ENCODE data around the gene HTR7.

HTR7 gene

GRCh38 chr10:90858461-90858968 lies 676 bp upstream of the HTR7 start:
- peak overlapping the region; percentile 79 for H3K4me3 ChIP-seq (ENCODE audit: low read length)
- 35% methylated on average over 7 of the region's 10 CpGs for WGBS
- H3K27me3 ChIP-seq (ENCODE audit: insufficient read depth, low read length) = peaks cover 56% of the 10 kb centered on the region
- no peak overlapping the region; the same call in 1 of the 2 replicates for H3K27ac ChIP-seq (ENCODE audit: low read depth, low read length)
- 0 out of 2 replicates have a peak, but pooled peaks cover 12% of the 10 kb centered on the region for H3K4me1 ChIP-seq (ENCODE audit: insufficient read depth, low read length)
- H3K9ac ChIP-seq (ENCODE audit: low read depth, low read length) = peak overlapping the region; percentile 69; the same call in 1 of the 2 replicates
- no peaks in the 10 kb centered on the region for H3K36me3 ChIP-seq (ENCODE audit: insufficient read depth, low read length)
- no peaks in the 10 kb centered on the region for H3K9me3 ChIP-seq (ENCODE audit: insufficient read depth, low read depth, low read length)

- H3K4me1 ChIP-seq (ENCODE audit: insufficient read depth, low read length) = 0 out of 2 replicates have a peak, but pooled peaks cover 12% of the 10 kb centered on the region
- H3K4me3 ChIP-seq (ENCODE audit: low read length) = peak overlapping the region; percentile 79
- peak overlapping the region; percentile 64; the same call in 1 of the 2 replicates for H3K9ac ChIP-seq (ENCODE audit: low read depth, low read length)
- peaks cover 56% of the 10 kb centered on the region for H3K27me3 ChIP-seq (ENCODE audit: insufficient read depth, low read length)
- 5% methylated on average over 59 of the region's 59 CpGs for WGBS
- no peaks in the 10 kb centered on the region for H3K36me3 ChIP-seq (ENCODE audit: insufficient read depth, low read length)
- H3K27ac ChIP-seq (ENCODE audit: low read depth, low read length) = no peak overlapping the region
- H3K9me3 ChIP-seq (ENCODE audit: insufficient read depth, low read depth, low read length) = no peaks in the 10 kb centered on the region; the same call in 1 of the 2 replicates
These were observed 740 bp downstream of the HTR7 start for GRCh38 chr10:90856964-90857634.

- Histone ChIP-seq H3K27me3 (ENCODE audit: insufficient read depth, low read length) (peaks cover 56% of the 10 kb centered on the region), H3K4me3 (ENCODE audit: low read length) (peak overlapping the region; percentile 79), H3K27ac (ENCODE audit: low read depth, low read length) (no peak overlapping the region), H3K4me1 (ENCODE audit: insufficient read depth, low read length) (0 out of 2 replicates have a peak, but pooled peaks cover 12% of the 10 kb centered on the region), H3K9ac (ENCODE audit: low read depth, low read length) (no peak overlapping the region), H3K36me3 (ENCODE audit: insufficient read depth, low read length) (no peaks in the 10 kb centered on the region), H3K9me3 (ENCODE audit: insufficient read depth, low read depth, low read length) (peaks cover 3% of the 10 kb centered on the region; the same call in 1 of the 2 replicates)
- WGBS = 85% methylated on average over 3 of the region's 3 CpGs
These were observed 1.6 kb downstream of the HTR7 start for GRCh38 chr10:90856261-90856660.

- H3K9me3 ChIP-seq (ENCODE audit: insufficient read depth, low read depth, low read length) = peaks cover 14% of the 10 kb centered on the region
- H3K9ac ChIP-seq (ENCODE audit: low read depth, low read length) = no peak overlapping the region
- H3K27ac ChIP-seq (ENCODE audit: low read depth, low read length) = no peak overlapping the region
- H3K4me3 ChIP-seq (ENCODE audit: low read length) = peak overlapping the region; percentile 79
- 0 out of 2 replicates have a peak, but pooled peaks cover 12% of the 10 kb centered on the region for H3K4me1 ChIP-seq (ENCODE audit: insufficient read depth, low read length)
- 93% methylated on average over 2 of the region's 3 CpGs for WGBS
- peaks cover 55% of the 10 kb centered on the region for H3K27me3 ChIP-seq (ENCODE audit: insufficient read depth, low read length)
- H3K36me3 ChIP-seq (ENCODE audit: insufficient read depth, low read length) = no peaks in the 10 kb centered on the region
These were observed 2.7 kb downstream of the HTR7 start for GRCh38 chr10:90855126-90855525.

GRCh38 chr10:90849956-90850749 lies 7.7 kb downstream of the HTR7 start:
- Histone ChIP-seq H3K36me3 (ENCODE audit: insufficient read depth, low read length) (no peaks in the 10 kb centered on the region), H3K4me3 (ENCODE audit: low read length) (no peak overlapping the region), H3K27me3 (ENCODE audit: insufficient read depth, low read length) (peaks cover 8% of the 10 kb centered on the region), H3K27ac (ENCODE audit: low read depth, low read length) (no peak overlapping the region), H3K9me3 (ENCODE audit: insufficient read depth, low read depth, low read length) (peaks cover 23% of the 10 kb centered on the region), H3K9ac (ENCODE audit: low read depth, low read length) (no peak overlapping the region), H3K4me1 (ENCODE audit: insufficient read depth, low read length) (no peaks in the 10 kb centered on the region)
- no CpG with 5 or more reads among the region's 1 CpG for WGBS

GRCh38 chr10:90847436-90847835 lies 10.4 kb downstream of the HTR7 start:
- H3K4me3 ChIP-seq (ENCODE audit: low read length) = no peak overlapping the region
- no peaks in the 10 kb centered on the region for H3K36me3 ChIP-seq (ENCODE audit: insufficient read depth, low read length)
- no peaks in the 10 kb centered on the region for H3K27me3 ChIP-seq (ENCODE audit: insufficient read depth, low read length)
- H3K27ac ChIP-seq (ENCODE audit: low read depth, low read length) = no peak overlapping the region
- H3K4me1 ChIP-seq (ENCODE audit: insufficient read depth, low read length) = no peaks in the 10 kb centered on the region
- 89% methylated on average over 1 of the region's 1 CpG for WGBS
- peaks cover 23% of the 10 kb centered on the region for H3K9me3 ChIP-seq (ENCODE audit: insufficient read depth, low read depth, low read length)
- H3K9ac ChIP-seq (ENCODE audit: low read depth, low read length) = no peak overlapping the region

- H3K9ac ChIP-seq (ENCODE audit: low read depth, low read length) = no peak overlapping the region
- H3K4me1 ChIP-seq (ENCODE audit: insufficient read depth, low read length) = no peaks in the 10 kb centered on the region
- WGBS = 90% methylated on average over 1 of the region's 1 CpG
- H3K27me3 ChIP-seq (ENCODE audit: insufficient read depth, low read length) = no peaks in the 10 kb centered on the region
- no peak overlapping the region for H3K27ac ChIP-seq (ENCODE audit: low read depth, low read length)
- no peaks in the 10 kb centered on the region for H3K36me3 ChIP-seq (ENCODE audit: insufficient read depth, low read length)
- peaks cover 23% of the 10 kb centered on the region for H3K9me3 ChIP-seq (ENCODE audit: insufficient read depth, low read depth, low read length)
- H3K4me3 ChIP-seq (ENCODE audit: low read length) = no peak overlapping the region
These were observed 11.1 kb downstream of the HTR7 start for GRCh38 chr10:90846746-90847145.

- no peak overlapping the region for H3K27ac ChIP-seq (ENCODE audit: low read depth, low read length)
- H3K27me3 ChIP-seq (ENCODE audit: insufficient read depth, low read length) = no peaks in the 10 kb centered on the region
- 92% methylated on average over 3 of the region's 3 CpGs for WGBS
- H3K9ac ChIP-seq (ENCODE audit: low read depth, low read length) = no peak overlapping the region
- no peaks in the 10 kb centered on the region for H3K36me3 ChIP-seq (ENCODE audit: insufficient read depth, low read length)
- H3K4me3 ChIP-seq (ENCODE audit: low read length) = no peak overlapping the region
- H3K4me1 ChIP-seq (ENCODE audit: insufficient read depth, low read length) = no peaks in the 10 kb centered on the region
- peaks cover 15% of the 10 kb centered on the region for H3K9me3 ChIP-seq (ENCODE audit: insufficient read depth, low read depth, low read length)
These were observed 12.1 kb downstream of the HTR7 start for GRCh38 chr10:90845726-90846125.

- Histone ChIP-seq H3K27ac (ENCODE audit: low read depth, low read length) (no peak overlapping the region), H3K4me1 (ENCODE audit: insufficient read depth, low read length) (no peaks in the 10 kb centered on the region), H3K9me3 (ENCODE audit: insufficient read depth, low read depth, low read length) (no peaks in the 10 kb centered on the region; the same call in 1 of the 2 replicates), H3K4me3 (ENCODE audit: low read length) (no peak overlapping the region), H3K36me3 (ENCODE audit: insufficient read depth, low read length) (no peaks in the 10 kb centered on the region), H3K27me3 (ENCODE audit: insufficient read depth, low read length) (no peaks in the 10 kb centered on the region), H3K9ac (ENCODE audit: low read depth, low read length) (no peak overlapping the region)
- 95% methylated on average over 1 of the region's 1 CpG for WGBS
These were observed 15.1 kb downstream of the HTR7 start for GRCh38 chr10:90842725-90843124.

GRCh38 chr10:90837486-90837885 lies 20.4 kb downstream of the HTR7 start:
- no peaks in the 10 kb centered on the region for H3K4me1 ChIP-seq (ENCODE audit: insufficient read depth, low read length)
- WGBS = 91% methylated on average over 1 of the region's 1 CpG

GRCh38 chr10:90834326-90834725 lies 23.5 kb downstream of the HTR7 start:
- no peaks in the 10 kb centered on the region for H3K4me1 ChIP-seq (ENCODE audit: insufficient read depth, low read length)
- H3K27me3 ChIP-seq (ENCODE audit: insufficient read depth, low read length) = no peaks in the 10 kb centered on the region
- no peaks in the 10 kb centered on the region for H3K36me3 ChIP-seq (ENCODE audit: insufficient read depth, low read length)
- H3K9ac ChIP-seq (ENCODE audit: low read depth, low read length) = no peak overlapping the region
- no peaks in the 10 kb centered on the region for H3K9me3 ChIP-seq (ENCODE audit: insufficient read depth, low read depth, low read length)
- H3K4me3 ChIP-seq (ENCODE audit: low read length) = no peak overlapping the region
- 93% methylated on average over 2 of the region's 3 CpGs for WGBS
- H3K27ac ChIP-seq (ENCODE audit: low read depth, low read length) = no peak overlapping the region

More at GRCh38 chr10:90837486-90837885, 20.4 kb downstream of the HTR7 start:
- Histone ChIP-seq H3K27ac (ENCODE audit: low read depth, low read length) (no peak overlapping the region), H3K9me3 (ENCODE audit: insufficient read depth, low read depth, low read length) (no peaks in the 10 kb centered on the region; the same call in 1 of the 2 replicates), H3K9ac (ENCODE audit: low read depth, low read length) (no peak overlapping the region), H3K27me3 (ENCODE audit: insufficient read depth, low read length) (no peaks in the 10 kb centered on the region), H3K4me3 (ENCODE audit: low read length) (no peak overlapping the region), H3K36me3 (ENCODE audit: insufficient read depth, low read length) (no peaks in the 10 kb centered on the region)

Measured in HUES64 (cell line).